DND-41 (cell line): ENCODE data around the gene RALY.

Source experiments
- CTCF ChIP-seq: IDR thresholded peaks from 2 replicates; pipeline ENCODE4 v1.5.1; 2012; ENCODE audit warnings: borderline replicate concordance, low read length, moderate library complexity, mild to moderate bottlenecking; ENCODE audit not compliant: poor library complexity, severe bottlenecking; ENCODE audit errors: extremely low read depth
- EZH2 ChIP-seq: IDR thresholded peaks from 3 replicates; pipeline ENCODE4 v1.6.1; 2012; ENCODE audit warnings: borderline replicate concordance, low read depth, mild to moderate bottlenecking, moderate library complexity, low read length, inconsistent platforms; ENCODE audit not compliant: severe bottlenecking

GRCh38 chr20:33969563-33969962 is 24.1 kb upstream of the RALY start:
- no peak for TF ChIP-seq CTCF
- no peak for TF ChIP-seq EZH2
